Erythroblast (primary cell): ENCODE measurements around the gene ZNF175.
"Not testable (repeated sequence)": the region's sequence is repeated elsewhere in the genome, so short reads cannot be mapped to it uniquely, and the experiment has no call there.

Experiments
- DNase-seq, 2 experiments: peaks; one replicate each; lab custom pipeline; 2025; lab: John Stamatoyannopoulos, UW
- GATA1 ChIP-seq: IDR thresholded peaks from 2 replicates; pipeline ENCODE4 v1.6.1; 2011; ENCODE audit warnings: low read depth, mild to moderate bottlenecking, control low read depth, low read length, moderate library complexity
- POLR2A ChIP-seq: IDR thresholded peaks from 2 replicates; pipeline ENCODE4 v1.6.1; 2011; ENCODE audit warnings: mild to moderate bottlenecking, low read length

The ZNF175 gene

GRCh38 chr19:51621178-51621577, 50.1 kb downstream of the ZNF175 start:
- TF ChIP-seq POLR2A, result no peak
- no peak for DNase-seq

- no peak for DNase-seq
- TF ChIP-seq GATA1, result no peak
- TF ChIP-seq POLR2A, result no peak
Measured at GRCh38 chr19:51626675-51627074, 55.6 kb downstream of the ZNF175 start.

GRCh38 chr19:51627491-51628138, 56.5 kb downstream of the ZNF175 start:
- TF ChIP-seq GATA1, result no peak
- no peak for TF ChIP-seq POLR2A
- DNase-seq, result no peak

GRCh38 chr19:51628153-51628939, 57.3 kb downstream of the ZNF175 start:
- TF ChIP-seq GATA1, result no peak
- no peak for TF ChIP-seq POLR2A

GRCh38 chr19:51630315-51630714, 59.2 kb downstream of the ZNF175 start, which contains the start of gene SIGLEC5:
SIGLEC5 (minus strand) TSS chr19:51630401; CDS start chr19:51630335, 66 bp downstream.
- DNase-seq, result not testable (repeated sequence)

More at GRCh38 chr19:51628153-51628939, 57.3 kb downstream of the ZNF175 start:
- no peak for DNase-seq

GRCh38 chr19:51632126-51632525, 61.0 kb downstream of the ZNF175 start:
- no peak for TF ChIP-seq POLR2A
- no peak for TF ChIP-seq GATA1

GRCh38 chr19:51637362-51637978, 66.4 kb downstream of the ZNF175 start:
- TF ChIP-seq POLR2A, result no peak
- TF ChIP-seq GATA1, result no peak
- no peak for DNase-seq

More at GRCh38 chr19:51632126-51632525, 61.0 kb downstream of the ZNF175 start:
- DNase-seq, result no peak

- DNase-seq, result no peak
- TF ChIP-seq GATA1, result no peak
- TF ChIP-seq POLR2A, result no peak
Measured at GRCh38 chr19:51639916-51640315, 68.8 kb downstream of the ZNF175 start.

- DNase-seq, result no peak
- TF ChIP-seq POLR2A (no peak), GATA1 (no peak)
Measured at GRCh38 chr19:51640386-51640785, 69.3 kb downstream of the ZNF175 start.

- DNase-seq, result no peak
- TF ChIP-seq POLR2A, result no peak
- no peak for TF ChIP-seq GATA1
Measured at GRCh38 chr19:51641648-51642047, 70.6 kb downstream of the ZNF175 start.
